ENCODE data around the gene PLCL1.

DNA sequence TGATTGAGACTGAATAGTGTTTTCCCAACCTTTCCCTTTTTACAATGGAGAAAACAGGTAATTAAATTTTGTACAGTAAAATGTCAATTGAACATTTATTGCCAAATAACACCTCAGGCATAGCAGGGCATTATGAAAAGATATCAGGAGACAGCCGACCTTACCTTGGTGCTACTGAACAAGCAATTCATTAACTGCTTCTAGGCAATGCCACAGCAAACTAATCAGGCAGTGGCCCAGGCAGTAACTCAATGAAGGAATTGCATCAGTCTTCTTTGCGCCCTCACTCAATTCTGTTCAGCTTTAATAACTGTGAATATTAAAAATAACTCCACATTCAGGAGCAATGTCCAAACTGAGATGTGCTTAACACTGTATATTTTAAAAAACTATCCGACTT is 6.1 kb downstream of the PLCL1 start:
- TF ChIP-seq POLR2AphosphoS5 (IDR thresholded peaks at IDR 0.05) (no peak), POLR2A (IDR thresholded peaks at IDR 0.05) (no peak)
- TF ChIP-seq, protein P1, sequence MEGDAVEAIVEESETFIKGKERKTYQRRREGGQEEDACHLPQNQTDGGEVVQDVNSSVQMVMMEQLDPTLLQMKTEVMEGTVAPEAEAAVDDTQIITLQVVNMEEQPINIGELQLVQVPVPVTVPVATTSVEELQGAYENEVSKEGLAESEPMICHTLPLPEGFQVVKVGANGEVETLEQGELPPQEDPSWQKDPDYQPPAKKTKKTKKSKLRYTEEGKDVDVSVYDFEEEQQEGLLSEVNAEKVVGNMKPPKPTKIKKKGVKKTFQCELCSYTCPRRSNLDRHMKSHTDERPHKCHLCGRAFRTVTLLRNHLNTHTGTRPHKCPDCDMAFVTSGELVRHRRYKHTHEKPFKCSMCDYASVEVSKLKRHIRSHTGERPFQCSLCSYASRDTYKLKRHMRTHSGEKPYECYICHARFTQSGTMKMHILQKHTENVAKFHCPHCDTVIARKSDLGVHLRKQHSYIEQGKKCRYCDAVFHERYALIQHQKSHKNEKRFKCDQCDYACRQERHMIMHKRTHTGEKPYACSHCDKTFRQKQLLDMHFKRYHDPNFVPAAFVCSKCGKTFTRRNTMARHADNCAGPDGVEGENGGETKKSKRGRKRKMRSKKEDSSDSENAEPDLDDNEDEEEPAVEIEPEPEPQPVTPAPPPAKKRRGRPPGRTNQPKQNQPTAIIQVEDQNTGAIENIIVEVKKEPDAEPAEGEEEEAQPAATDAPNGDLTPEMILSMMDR (IDR thresholded peaks at IDR 0.05), result no peak

Data from prostate gland (tissue), 2 donors.